ENCODE results near the gene FBF1.

The FBF1 gene

GRCh38 chr17:75922173-75922961, 18.5 kb downstream of the FBF1 start:
- TF ChIP-seq HDGF (IDR thresholded peaks at IDR 0.05; ENCODE audit: borderline replicate concordance) = no peak
- no peak for TF ChIP-seq LEF1 (IDR thresholded peaks at IDR 0.05; ENCODE audit: borderline replicate concordance)
- no peak for TF ChIP-seq L3MBTL2 (conservative IDR thresholded peaks at IDR 0.05)
- no peak for TF ChIP-seq ELF4 (IDR thresholded peaks at IDR 0.05)
- no peak for TF ChIP-seq SP1 (IDR thresholded peaks at IDR 0.05)
- no peak for TF ChIP-seq CTBP1 (IDR thresholded peaks at IDR 0.05; ENCODE audit: borderline replicate concordance)
- TF ChIP-seq FOXA1 (IDR thresholded peaks at IDR 0.05) = no peak
- no peak for TF ChIP-seq FOXK2 (IDR thresholded peaks at IDR 0.05)
- no peak for TF ChIP-seq ZNF384 (IDR thresholded peaks at IDR 0.05)
- TF ChIP-seq TARDBP (IDR thresholded peaks at IDR 0.05) = no peak
- TF ChIP-seq PKNOX1 (IDR thresholded peaks at IDR 0.05) = no peak
- no peak for TF ChIP-seq FOXM1 (IDR thresholded peaks at IDR 0.05; ENCODE audit: borderline replicate concordance)
- TF ChIP-seq ARNT (IDR thresholded peaks at IDR 0.05) = no peak
- TF ChIP-seq BHLHE40 (IDR thresholded peaks at IDR 0.05; ENCODE audit: borderline replicate concordance) = no peak
- TF ChIP-seq NFRKB (IDR thresholded peaks at IDR 0.05) = no peak
- no peak for TF ChIP-seq SUZ12 (IDR thresholded peaks at IDR 0.05)
- CTCF ChIA-PET = no interaction called here
- DNase-seq (ENCODE audit: extremely low spot score) = no peak
- POLR2A ChIA-PET = interaction anchor here (1.0 to 1.3 kb wide), 2 partner anchors 54 to 56 kb away, joined by 3 read pairs; partner anchors contain the start of genes ACOX1 and TEN1

- ChIA-PET POLR2A (interaction anchor here (1.0 to 1.3 kb wide), 2 partner anchors 55 to 57 kb away, joined by 3 read pairs; partner anchors contain the start of genes ACOX1 and TEN1), CTCF (no interaction called here)
- DNase-seq (ENCODE audit: extremely low spot score) = no peak
- no peak for TF ChIP-seq ARNT (IDR thresholded peaks at IDR 0.05)
- no peak for TF ChIP-seq ELF4 (IDR thresholded peaks at IDR 0.05)
- no peak for TF ChIP-seq BHLHE40 (IDR thresholded peaks at IDR 0.05; ENCODE audit: borderline replicate concordance)
- no peak for TF ChIP-seq ZNF384 (IDR thresholded peaks at IDR 0.05)
- no peak for TF ChIP-seq CTBP1 (IDR thresholded peaks at IDR 0.05; ENCODE audit: borderline replicate concordance)
- TF ChIP-seq NFRKB (IDR thresholded peaks at IDR 0.05) = no peak
- TF ChIP-seq FOXK2 (IDR thresholded peaks at IDR 0.05) = no peak
Measured at GRCh38 chr17:75921596-75921995, 19.2 kb downstream of the FBF1 start.

GRCh38 chr17:75920045-75920560, 20.7 kb downstream of the FBF1 start:
- CTCF ChIA-PET = interaction anchor here (0.5 kb wide), 1 partner anchor 15 kb away, joined by 3 read pairs; the partner anchor contains the start of gene MRPL38
- DNase-seq (ENCODE audit: extremely low spot score) = no peak
- POLR2A ChIA-PET = interaction anchor here (0.6 to 1.7 kb wide), 4 partner anchors 14 to 81 kb away, joined by 3 to 9 read pairs (median 4); partner anchors contain the start of genes FBF1 and WBP2

GRCh38 chr17:75919611-75920010, 21.2 kb downstream of the FBF1 start:
- ChIA-PET POLR2A (interaction anchor here (1.5 to 1.7 kb wide), 2 partner anchors 14 to 21 kb away, joined by 5 to 9 read pairs; partner anchors contain the start of gene FBF1), CTCF (interaction anchor here (0.5 kb wide), 1 partner anchor 15 kb away, joined by 3 read pairs; the partner anchor contains the start of gene MRPL38)
- DNase-seq (ENCODE audit: extremely low spot score) = no peak
- no peak for TF ChIP-seq SUZ12 (IDR thresholded peaks at IDR 0.05)

More at GRCh38 chr17:75920045-75920560, 20.7 kb downstream of the FBF1 start:
- TF ChIP-seq LEF1 (IDR thresholded peaks at IDR 0.05; ENCODE audit: borderline replicate concordance) = no peak
- no peak for TF ChIP-seq FOXK2 (IDR thresholded peaks at IDR 0.05)
- no peak for TF ChIP-seq PKNOX1 (IDR thresholded peaks at IDR 0.05)
- no peak for TF ChIP-seq ELF4 (IDR thresholded peaks at IDR 0.05)
- no peak for TF ChIP-seq TARDBP (IDR thresholded peaks at IDR 0.05)
- TF ChIP-seq SUZ12 (IDR thresholded peaks at IDR 0.05) = no peak
- no peak for TF ChIP-seq CTBP1 (IDR thresholded peaks at IDR 0.05; ENCODE audit: borderline replicate concordance)
- TF ChIP-seq SP1 (IDR thresholded peaks at IDR 0.05) = no peak
- TF ChIP-seq ARNT (IDR thresholded peaks at IDR 0.05) = no peak
- TF ChIP-seq FOXM1 (IDR thresholded peaks at IDR 0.05; ENCODE audit: borderline replicate concordance) = no peak
- TF ChIP-seq FOXA1 (IDR thresholded peaks at IDR 0.05) = no peak
- TF ChIP-seq NFRKB (IDR thresholded peaks at IDR 0.05) = no peak
- no peak for TF ChIP-seq BHLHE40 (IDR thresholded peaks at IDR 0.05; ENCODE audit: borderline replicate concordance)

GRCh38 chr17:75917917-75918445, 22.9 kb downstream of the FBF1 start:
- ChIA-PET POLR2A (interaction anchor here (1.2 to 1.8 kb wide), 2 partner anchors 9 to 13 kb away, joined by 4 to 6 read pairs; partner anchors contain the start of gene MRPL38), CTCF (interaction anchor here (0.6 to 1.3 kb wide), 2 partner anchors 13 to 90 kb away, joined by 3 read pairs; partner anchors contain the start of gene MRPL38)
- DNase-seq (ENCODE audit: extremely low spot score) = no peak
- no peak for TF ChIP-seq PKNOX1 (IDR thresholded peaks at IDR 0.05)

All from HEK293T (cell line).